ENCODE measurements around the gene MVD.

Gene MVD

DNA sequence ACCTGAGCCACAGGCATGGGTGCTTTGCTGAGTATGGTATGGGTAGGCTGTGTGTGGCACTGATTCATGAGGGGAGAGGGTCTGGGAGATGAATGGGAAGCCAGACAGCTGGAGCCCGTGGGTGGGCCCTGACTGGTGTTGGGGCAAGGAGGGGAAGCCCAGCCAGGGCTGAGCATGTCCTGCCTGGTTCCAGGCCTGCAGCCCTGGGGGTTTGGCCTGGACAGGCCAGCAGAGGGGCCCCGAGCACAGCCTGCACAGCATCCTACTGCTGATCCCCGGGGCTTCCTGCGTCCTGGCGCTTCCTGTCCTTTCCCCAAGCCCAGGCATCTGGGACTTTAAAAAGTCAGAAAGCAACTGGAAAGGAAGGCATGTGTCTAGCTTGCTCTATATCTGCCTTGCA lies 4.6 kb upstream of the MVD start:
- H2AFZ ChIP-seq (ENCODE audit: low read length), result no peak overlapping the region
- H3K4me3 ChIP-seq (ENCODE audit: low read depth, low read length, poor library complexity, severe bottlenecking), result no peak overlapping the region
- no peaks in the 10 kb centered on the region for H3K9me3 ChIP-seq (ENCODE audit: low read length)
- TF ChIP-seq, protein P1, sequence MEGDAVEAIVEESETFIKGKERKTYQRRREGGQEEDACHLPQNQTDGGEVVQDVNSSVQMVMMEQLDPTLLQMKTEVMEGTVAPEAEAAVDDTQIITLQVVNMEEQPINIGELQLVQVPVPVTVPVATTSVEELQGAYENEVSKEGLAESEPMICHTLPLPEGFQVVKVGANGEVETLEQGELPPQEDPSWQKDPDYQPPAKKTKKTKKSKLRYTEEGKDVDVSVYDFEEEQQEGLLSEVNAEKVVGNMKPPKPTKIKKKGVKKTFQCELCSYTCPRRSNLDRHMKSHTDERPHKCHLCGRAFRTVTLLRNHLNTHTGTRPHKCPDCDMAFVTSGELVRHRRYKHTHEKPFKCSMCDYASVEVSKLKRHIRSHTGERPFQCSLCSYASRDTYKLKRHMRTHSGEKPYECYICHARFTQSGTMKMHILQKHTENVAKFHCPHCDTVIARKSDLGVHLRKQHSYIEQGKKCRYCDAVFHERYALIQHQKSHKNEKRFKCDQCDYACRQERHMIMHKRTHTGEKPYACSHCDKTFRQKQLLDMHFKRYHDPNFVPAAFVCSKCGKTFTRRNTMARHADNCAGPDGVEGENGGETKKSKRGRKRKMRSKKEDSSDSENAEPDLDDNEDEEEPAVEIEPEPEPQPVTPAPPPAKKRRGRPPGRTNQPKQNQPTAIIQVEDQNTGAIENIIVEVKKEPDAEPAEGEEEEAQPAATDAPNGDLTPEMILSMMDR (IDR thresholded peaks at IDR 0.05; ENCODE audit: low read length), result no peak
- TF ChIP-seq EZH2 (IDR thresholded peaks at IDR 0.05; ENCODE audit: borderline replicate concordance, low read length), result no peak
- H3K9me2 ChIP-seq (ENCODE audit: low read depth, low read length), result no peaks in the 10 kb centered on the region
- no peaks in the 10 kb centered on the region for H3K27me3 ChIP-seq (ENCODE audit: insufficient read depth, low read length)
- H3K4me1 ChIP-seq (ENCODE audit: insufficient read depth, low read length, severe bottlenecking), result peaks cover 19% of the 10 kb centered on the region
- H3K27ac ChIP-seq (ENCODE audit: low read depth, low read length, poor library complexity, severe bottlenecking), result no peak overlapping the region
- no peak overlapping the region for H3K4me2 ChIP-seq (ENCODE audit: low read length)
- no peak overlapping the region for H3K9ac ChIP-seq (ENCODE audit: low read length)
- no peaks in the 10 kb centered on the region for H4K20me1 ChIP-seq (ENCODE audit: insufficient read depth, low read length)
- no peaks in the 10 kb centered on the region for H3F3A ChIP-seq (ENCODE audit: insufficient read depth, low read length)
- H3K79me2 ChIP-seq (ENCODE audit: insufficient read depth, low read length), result 0 out of 2 replicates have a peak, but pooled peaks cover under 1% of the 10 kb centered on the region
- H3K36me3 ChIP-seq (ENCODE audit: insufficient read depth, low read length), result peaks cover 15% of the 10 kb centered on the region

DNA sequence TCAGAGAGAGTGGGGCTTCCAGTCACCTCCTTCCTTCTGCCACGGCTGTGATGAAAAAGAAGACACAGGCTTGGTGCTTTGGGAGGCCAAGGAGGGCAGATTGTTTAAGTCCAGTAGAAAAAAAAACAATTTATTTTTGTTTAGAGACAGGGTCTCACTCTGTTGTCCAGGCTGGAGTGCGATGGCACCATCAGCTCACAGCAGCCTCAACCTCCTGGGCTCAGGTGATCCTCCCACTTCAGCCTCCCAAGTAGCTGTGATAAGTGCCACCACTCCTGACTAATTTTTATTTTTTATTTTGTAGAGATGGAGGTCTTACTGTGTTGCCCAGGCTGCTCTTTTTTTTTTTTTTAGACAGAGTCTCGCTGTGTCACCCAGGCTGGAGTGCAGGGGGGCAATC lies 2.7 kb upstream of the MVD start:
- H3K27me3 ChIP-seq (ENCODE audit: insufficient read depth, low read length), result no peaks in the 10 kb centered on the region
- no peaks in the 10 kb centered on the region for H4K20me1 ChIP-seq (ENCODE audit: insufficient read depth, low read length)
- no peaks in the 10 kb centered on the region for H3F3A ChIP-seq (ENCODE audit: insufficient read depth, low read length)
- H3K4me1 ChIP-seq (ENCODE audit: insufficient read depth, low read length, severe bottlenecking), result peaks cover 36% of the 10 kb centered on the region
- peak overlapping the region; percentile 81; the same call in 1 of the 2 replicates for H3K4me2 ChIP-seq (ENCODE audit: low read length)
- H3K9me2 ChIP-seq (ENCODE audit: low read depth, low read length), result no peaks in the 10 kb centered on the region
- H3K4me3 ChIP-seq (ENCODE audit: low read depth, low read length, poor library complexity, severe bottlenecking), result peak overlapping the region; percentile 85
- no peaks in the 10 kb centered on the region for H3K9me3 ChIP-seq (ENCODE audit: low read length)
- H3K9ac ChIP-seq (ENCODE audit: low read length), result no peak overlapping the region; the same call in 1 of the 2 replicates
- TF ChIP-seq EZH2 (IDR thresholded peaks at IDR 0.05; ENCODE audit: borderline replicate concordance, low read length), result no peak
- TF ChIP-seq, protein P1 (IDR thresholded peaks at IDR 0.05; ENCODE audit: low read length), result no peak
- H3K27ac ChIP-seq (ENCODE audit: low read depth, low read length, poor library complexity, severe bottlenecking), result peak overlapping the region; percentile 87
- no peak overlapping the region for H2AFZ ChIP-seq (ENCODE audit: low read length)
- peaks cover 15% of the 10 kb centered on the region for H3K36me3 ChIP-seq (ENCODE audit: insufficient read depth, low read length)
- peaks cover 12% of the 10 kb centered on the region for H3K79me2 ChIP-seq (ENCODE audit: insufficient read depth, low read length)

DNA sequence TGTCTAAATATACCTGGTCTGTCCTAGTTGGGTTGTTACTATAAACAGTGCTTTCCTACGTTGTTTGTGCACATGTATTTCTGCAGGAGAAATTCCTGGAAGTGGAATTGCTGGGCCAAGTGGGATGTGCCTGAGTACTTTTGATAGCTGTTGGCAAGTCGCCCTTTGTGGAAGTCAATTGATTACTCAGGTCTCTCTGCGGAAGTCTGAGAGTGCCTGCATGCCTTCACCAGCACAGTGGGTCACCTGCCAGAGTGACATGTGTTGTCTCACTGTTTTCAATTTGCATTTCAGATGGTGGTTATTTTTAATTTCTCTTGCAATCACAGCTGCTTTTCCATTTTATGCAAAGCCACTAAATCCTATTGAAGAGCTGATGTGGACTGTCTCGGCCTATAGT lies 2.3 kb upstream of the MVD start:
- Histone ChIP-seq H3K9me2 (ENCODE audit: low read depth, low read length) (no peaks in the 10 kb centered on the region), H3K27me3 (ENCODE audit: insufficient read depth, low read length) (no peaks in the 10 kb centered on the region), H3K9ac (ENCODE audit: low read length) (peak overlapping the region; percentile 26), H3K79me2 (ENCODE audit: insufficient read depth, low read length) (peaks cover 12% of the 10 kb centered on the region), H2AFZ (ENCODE audit: low read length) (no peak overlapping the region), H3K4me2 (ENCODE audit: low read length) (peak overlapping the region; percentile 81), H3K4me3 (ENCODE audit: low read depth, low read length, poor library complexity, severe bottlenecking) (peak overlapping the region; percentile 85), H3F3A (ENCODE audit: insufficient read depth, low read length) (no peaks in the 10 kb centered on the region), H3K4me1 (ENCODE audit: insufficient read depth, low read length, severe bottlenecking) (peaks cover 36% of the 10 kb centered on the region), H3K36me3 (ENCODE audit: insufficient read depth, low read length) (peaks cover 17% of the 10 kb centered on the region), H4K20me1 (ENCODE audit: insufficient read depth, low read length) (no peaks in the 10 kb centered on the region), H3K27ac (ENCODE audit: low read depth, low read length, poor library complexity, severe bottlenecking) (peak overlapping the region; percentile 87), H3K9me3 (ENCODE audit: low read length) (no peaks in the 10 kb centered on the region)
- TF ChIP-seq, protein P1 (IDR thresholded peaks at IDR 0.05; ENCODE audit: low read length), result no peak
- TF ChIP-seq EZH2 (IDR thresholded peaks at IDR 0.05; ENCODE audit: borderline replicate concordance, low read length), result no peak

Measured in OCI-LY1 (cell line).